GM11168 (cell line): ENCODE results near the gene OR5D14.

Source experiments
- in situ Hi-C: fragments of 300-500 bp; cut with MboI; formaldehyde crosslinking; loops from one replicate; pipeline ENCODE4 v1.12.0; 2022; ENCODE audit warnings: low sequenced_read_pairs; ENCODE audit not compliant: unreplicated experiment

Gene OR5D14

GRCh38 chr11:55795256-55795655, at the start of gene OR5D14:
Gene OR5D14, plus strand, starts transcription at chr11:55795556. Its CDS starts 0 bp downstream, at chr11:55795556.
- in situ Hi-C loops: no loop called here

GRCh38 chr11:55773138-55773537, 22.2 kb upstream of the OR5D14 start, which contains the start of gene OR5D13:
Gene OR5D13, plus strand, starts transcription at chr11:55773438. Its CDS starts 0 bp downstream, at chr11:55773438.
- in situ Hi-C loops: no loop called here

GRCh38 chr11:55791606-55792005, 3.8 kb upstream of the OR5D14 start:
- in situ Hi-C loops: no loop called here

GRCh38 chr11:55793321-55793720, 2.0 kb upstream of the OR5D14 start:
- in situ Hi-C loops: no loop called here

- in situ Hi-C loops: no loop called here
Measured at GRCh38 chr11:55806248-55806647, 10.9 kb downstream of the OR5D14 start.

- in situ Hi-C loops: no loop called here
Measured at GRCh38 chr11:55811067-55811466, 15.7 kb downstream of the OR5D14 start, which contains the start of gene OR5L1. Gene OR5L1, plus strand, starts transcription at chr11:55811367. Its CDS starts 100 bp downstream, at chr11:55811467.

- in situ Hi-C loops: no loop called here
Measured at GRCh38 chr11:55819330-55819729, 24.0 kb downstream of the OR5D14 start, which contains the start of gene OR5D18. Gene OR5D18, plus strand, starts transcription at chr11:55819630. Its CDS starts 0 bp downstream, at chr11:55819630.

GRCh38 chr11:55826919-55827318, 31.6 kb downstream of the OR5D14 start, which contains the start of gene OR5L2:
Gene OR5L2, plus strand, starts transcription at chr11:55827219. Its CDS starts 0 bp downstream, at chr11:55827219.
- in situ Hi-C loops: no loop called here

- in situ Hi-C loops: no loop called here
Measured at GRCh38 chr11:55838452-55838851, 43.1 kb downstream of the OR5D14 start, which contains the start of gene OR5D16. Gene OR5D16, plus strand, starts transcription at chr11:55838752. Its CDS starts 0 bp downstream, at chr11:55838752.
